Epithelial cell of esophagus (primary cell): ENCODE data around the gene DDX18.
A peak's percentile ranks its signal among the peaks of the same experiment; 100 is the strongest.
"Not testable (repeated sequence)": the region's sequence is repeated elsewhere in the genome, so short reads cannot be mapped to it uniquely, and the experiment has no call there.

Experiments used
- DNase-seq: peaks from one replicate; pipeline ENCODE4 v3.0.0; 2010; ENCODE audit warnings: low read depth
- H3K4me3 ChIP-seq: 2 replicates; pipeline ENCODE4 v1.5.1; 2011; ENCODE audit warnings: mild to moderate bottlenecking, low read length, control low read depth
- CTCF ChIP-seq: IDR thresholded peaks from 2 replicates; pipeline ENCODE4 v1.5.1; 2011; ENCODE audit warnings: low read depth, mild to moderate bottlenecking, low read length, control low read depth, inconsistent platforms; ENCODE audit not compliant: insufficient read depth; ENCODE audit errors: missing control alignments

DDX18 gene

GRCh38 chr2:117815946-117816345, 1.5 kb downstream of the DDX18 start:
- TF ChIP-seq CTCF, result no peak
- H3K4me3 ChIP-seq, result peak overlapping the region; percentile 98
- DNase-seq, result peak; percentile 16

- no peak for DNase-seq
- no peak for TF ChIP-seq CTCF
- H3K4me3 ChIP-seq, result no peak overlapping the region
Measured at GRCh38 chr2:117818921-117819320, 4.4 kb downstream of the DDX18 start.

GRCh38 chr2:117820444-117820843, 6.0 kb downstream of the DDX18 start:
- no peak overlapping the region for H3K4me3 ChIP-seq
- no peak for DNase-seq
- no peak for TF ChIP-seq CTCF

- no peak for DNase-seq
- TF ChIP-seq CTCF, result no peak
- no peak overlapping the region for H3K4me3 ChIP-seq
Measured at GRCh38 chr2:117825437-117825836, 10.9 kb downstream of the DDX18 start.

- not testable (repeated sequence) for H3K4me3 ChIP-seq, DNase-seq
Measured at GRCh38 chr2:117827464-117827863, 13.0 kb downstream of the DDX18 start.

- H3K4me3 ChIP-seq, result no peak overlapping the region
- no peak for TF ChIP-seq CTCF
- DNase-seq, result no peak
Measured at GRCh38 chr2:117828870-117829269, 14.4 kb downstream of the DDX18 start.

GRCh38 chr2:117832332-117832731, 17.8 kb downstream of the DDX18 start:
- TF ChIP-seq CTCF, result no peak
- no peak for DNase-seq
- no peak overlapping the region for H3K4me3 ChIP-seq
